Ammon's horn (tissue), 1 donor: Measurements from ENCODE around the gene KXD1.
"Not testable (repeated sequence)": the region's sequence is repeated elsewhere in the genome, so short reads cannot be mapped to it uniquely, and the experiment has no call there.

Experiments
- DNase-seq: peaks from one replicate; pipeline ENCODE4 v3.0.0-alpha.2; 2016; ENCODE audit warnings: low spot score

KXD1 gene, protein sequence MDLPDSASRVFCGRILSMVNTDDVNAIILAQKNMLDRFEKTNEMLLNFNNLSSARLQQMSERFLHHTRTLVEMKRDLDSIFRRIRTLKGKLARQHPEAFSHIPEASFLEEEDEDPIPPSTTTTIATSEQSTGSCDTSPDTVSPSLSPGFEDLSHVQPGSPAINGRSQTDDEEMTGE

DNA sequence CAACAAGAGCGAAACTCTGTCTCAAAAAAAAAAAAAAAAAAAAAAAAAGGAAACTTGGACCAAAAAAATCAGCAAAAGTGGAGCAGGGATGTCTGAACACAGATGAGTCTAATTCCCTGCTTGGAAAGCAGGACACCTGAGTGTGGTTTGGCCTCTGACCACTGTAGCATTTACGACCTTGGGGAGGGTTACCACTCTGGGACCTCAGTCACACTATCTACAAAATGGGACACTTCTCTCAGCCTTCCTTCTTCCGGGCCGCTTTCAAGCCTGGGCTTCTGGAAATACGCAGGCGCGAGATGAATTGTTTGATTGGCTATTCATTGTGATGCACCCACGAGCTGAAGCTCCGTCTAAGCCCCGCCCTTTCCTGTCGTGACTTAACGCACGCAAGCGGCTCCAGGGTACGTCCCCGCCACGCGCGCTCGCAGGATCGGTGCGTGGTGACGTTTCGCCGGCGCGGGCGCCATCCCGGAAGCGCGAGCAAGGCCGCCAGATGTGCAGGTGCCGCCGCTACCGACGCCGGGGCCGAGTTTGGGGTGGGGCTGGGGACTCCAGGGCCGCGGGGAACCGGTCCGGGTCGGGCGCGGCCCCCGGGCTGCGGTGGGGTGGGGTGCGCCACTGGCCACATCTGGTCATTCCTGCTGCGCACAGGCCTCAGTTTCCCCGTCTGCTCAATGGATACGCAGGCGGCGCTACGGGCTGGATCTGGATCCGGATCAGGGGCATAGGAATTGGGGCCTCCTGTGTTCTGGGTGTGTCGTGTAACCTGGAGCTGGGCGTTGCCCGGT lies at the start of gene KXD1:
KXD1 (plus strand) TSS at position 460 of the 791 bp plus-strand sequence. CDS start 4,187 bp downstream, outside the sequence.
- peak; percentile 99 for DNase-seq

DNA sequence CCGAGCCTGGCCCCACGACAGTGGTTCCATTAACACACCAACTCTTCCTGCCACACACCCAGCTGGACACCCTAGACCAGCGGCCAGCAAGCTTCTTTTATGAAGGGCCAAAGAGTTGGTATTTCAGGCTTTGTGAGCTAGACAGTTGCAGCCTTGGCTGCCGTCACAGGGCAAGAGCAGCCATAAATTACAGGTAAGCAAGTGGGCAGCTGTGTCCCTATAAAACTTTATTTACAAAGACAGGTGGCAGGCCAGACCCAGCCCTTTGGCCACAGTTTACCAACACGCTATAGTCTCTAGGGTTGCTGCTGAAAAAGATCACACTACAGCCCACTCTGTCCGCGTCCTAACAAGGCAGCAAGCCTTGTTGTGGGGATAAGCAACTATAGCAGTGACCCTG lies 49.1 kb upstream of the KXD1 start:
- no peak for DNase-seq

DNA sequence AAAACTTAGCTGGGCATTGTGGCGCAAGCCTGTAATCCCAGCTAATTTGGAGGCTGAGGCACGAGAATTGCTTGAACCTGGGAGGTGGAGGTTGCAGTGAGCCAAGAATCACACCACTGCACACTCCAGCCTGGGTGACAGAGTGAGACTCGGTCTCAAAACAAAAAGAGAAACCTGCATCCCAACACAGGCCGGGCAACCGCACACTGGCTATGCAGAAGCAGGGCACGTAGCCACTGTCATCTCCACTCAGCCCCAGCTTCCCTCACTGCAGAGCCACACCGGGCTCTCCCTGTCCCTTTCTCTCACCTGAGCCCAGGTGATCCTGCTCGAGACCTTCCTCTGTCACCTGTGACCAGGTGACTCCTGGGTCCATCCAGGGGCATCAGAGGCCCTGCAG lies 47.5 kb upstream of the KXD1 start:
- no peak for DNase-seq

DNA sequence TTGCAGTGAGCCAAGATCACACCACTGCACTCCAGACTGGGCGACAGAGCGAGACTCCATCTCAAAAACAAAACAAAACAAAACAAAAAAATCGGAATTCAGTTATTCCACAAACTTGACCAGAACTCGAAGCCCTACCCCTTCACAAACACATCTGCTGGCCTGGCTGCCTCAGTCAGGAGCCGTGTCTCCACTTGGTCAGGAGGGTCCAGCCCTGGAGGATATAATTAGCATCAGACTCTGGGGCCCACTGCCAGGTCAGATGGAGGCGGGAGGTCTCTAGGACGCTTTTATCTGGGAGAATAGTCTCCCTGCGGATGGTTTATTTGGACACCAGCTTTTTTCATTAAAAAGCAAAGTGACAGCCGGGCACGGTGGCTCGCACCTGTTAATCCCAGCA lies 43.8 kb upstream of the KXD1 start:
- DNase-seq, result no peak

DNA sequence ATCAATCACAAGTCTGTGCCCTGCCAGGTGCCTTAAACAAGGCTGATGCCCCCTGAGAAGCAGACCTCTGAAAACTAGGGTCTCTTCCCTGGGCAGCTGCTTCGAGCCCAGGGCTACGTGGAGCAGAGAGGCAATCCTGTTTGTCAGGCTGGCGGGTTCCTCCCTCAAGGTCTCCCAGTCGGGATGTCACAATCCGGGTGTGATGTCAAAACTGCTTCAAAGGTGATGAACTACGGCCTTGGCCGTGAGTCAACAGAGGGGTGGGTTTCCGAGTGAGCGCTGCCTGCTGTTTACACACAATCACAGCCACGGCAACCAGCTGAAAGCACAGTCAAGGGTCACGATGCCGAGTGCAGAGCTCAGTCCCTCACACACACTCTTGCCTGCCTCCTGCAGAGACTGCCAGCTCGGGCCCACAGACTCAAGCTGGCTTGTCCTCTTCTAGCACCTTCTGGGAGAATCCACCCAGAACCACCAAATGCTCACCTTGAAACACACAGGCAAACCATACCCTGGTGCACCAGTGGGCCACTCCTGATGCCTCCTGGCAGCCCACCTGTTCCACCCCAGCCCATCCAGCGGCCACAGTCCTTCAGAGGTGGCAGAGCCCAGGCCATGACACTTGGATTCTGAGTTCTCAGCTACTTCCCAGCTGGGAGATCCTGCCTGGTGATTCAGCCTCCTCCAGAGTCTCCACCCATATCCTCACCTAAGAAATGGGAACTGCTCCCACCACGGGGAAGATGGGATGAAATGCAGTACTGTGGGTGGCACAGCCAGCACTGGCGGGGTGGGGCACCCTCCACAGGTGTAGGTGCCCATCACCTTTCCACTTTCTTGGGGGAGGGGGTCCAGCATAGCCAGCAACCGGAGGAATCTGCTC lies 42.6 kb upstream of the KXD1 start:
- no peak for DNase-seq

DNA sequence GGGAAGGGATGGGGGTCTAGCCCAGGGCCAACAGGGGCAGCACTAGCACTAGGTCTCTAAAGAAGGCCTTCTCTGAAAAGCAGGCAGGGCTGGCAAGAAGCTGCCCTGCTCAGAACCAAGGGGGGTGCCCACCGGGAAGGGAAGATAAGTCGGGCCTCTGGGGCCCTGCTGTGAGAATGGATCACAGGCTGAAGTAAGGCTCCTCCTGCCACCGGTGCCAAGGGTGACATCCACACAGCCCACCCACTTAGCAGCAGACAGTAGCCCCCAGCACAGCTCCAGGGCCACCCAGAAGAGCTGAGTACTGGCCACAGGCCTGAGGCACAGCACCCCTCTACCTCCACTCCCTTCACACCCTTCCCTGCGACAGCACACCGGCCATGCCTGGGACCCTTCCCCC lies 41.7 kb upstream of the KXD1 start:
- no peak for DNase-seq

DNA sequence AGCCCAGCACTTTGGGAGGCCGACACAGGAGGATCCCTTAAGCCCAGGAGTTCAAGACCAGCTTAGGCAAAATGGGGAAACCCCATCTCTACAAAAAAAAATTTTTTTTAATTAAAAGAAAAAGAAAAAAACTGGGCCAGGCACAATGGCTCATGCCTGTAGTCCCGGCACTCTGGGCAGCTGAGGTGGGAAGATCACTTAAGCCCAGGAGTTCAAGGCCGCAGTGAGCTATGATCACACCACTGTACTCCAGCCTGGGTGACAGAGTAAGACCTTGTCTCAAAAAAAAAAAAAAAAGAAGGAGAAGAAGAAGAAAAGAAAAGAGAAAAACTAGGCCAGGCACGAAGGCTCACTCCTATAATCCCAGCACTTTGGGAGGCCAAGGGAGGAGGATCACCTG lies 40.1 kb upstream of the KXD1 start:
- DNase-seq, result no peak

DNA sequence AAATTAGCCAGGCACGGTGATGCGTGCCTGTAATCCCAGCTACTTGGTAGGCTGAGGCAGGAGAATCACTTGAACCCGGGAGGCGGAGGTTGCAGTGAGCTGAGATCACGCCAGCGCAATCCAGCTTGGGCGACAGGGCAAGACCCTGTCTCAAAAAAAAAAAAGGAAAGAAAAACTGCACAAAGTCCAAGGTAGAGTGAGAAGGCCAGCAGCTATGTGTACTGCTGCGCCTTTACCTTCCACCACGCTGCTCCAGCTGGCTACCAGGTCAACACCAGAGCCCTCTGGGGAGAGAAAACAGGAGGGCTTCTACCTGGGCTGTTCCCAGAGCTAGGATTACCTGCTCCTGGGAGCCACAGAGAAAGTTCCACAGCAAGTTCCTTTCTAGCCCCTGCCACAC lies 39.0 kb upstream of the KXD1 start:
- no peak for DNase-seq

DNA sequence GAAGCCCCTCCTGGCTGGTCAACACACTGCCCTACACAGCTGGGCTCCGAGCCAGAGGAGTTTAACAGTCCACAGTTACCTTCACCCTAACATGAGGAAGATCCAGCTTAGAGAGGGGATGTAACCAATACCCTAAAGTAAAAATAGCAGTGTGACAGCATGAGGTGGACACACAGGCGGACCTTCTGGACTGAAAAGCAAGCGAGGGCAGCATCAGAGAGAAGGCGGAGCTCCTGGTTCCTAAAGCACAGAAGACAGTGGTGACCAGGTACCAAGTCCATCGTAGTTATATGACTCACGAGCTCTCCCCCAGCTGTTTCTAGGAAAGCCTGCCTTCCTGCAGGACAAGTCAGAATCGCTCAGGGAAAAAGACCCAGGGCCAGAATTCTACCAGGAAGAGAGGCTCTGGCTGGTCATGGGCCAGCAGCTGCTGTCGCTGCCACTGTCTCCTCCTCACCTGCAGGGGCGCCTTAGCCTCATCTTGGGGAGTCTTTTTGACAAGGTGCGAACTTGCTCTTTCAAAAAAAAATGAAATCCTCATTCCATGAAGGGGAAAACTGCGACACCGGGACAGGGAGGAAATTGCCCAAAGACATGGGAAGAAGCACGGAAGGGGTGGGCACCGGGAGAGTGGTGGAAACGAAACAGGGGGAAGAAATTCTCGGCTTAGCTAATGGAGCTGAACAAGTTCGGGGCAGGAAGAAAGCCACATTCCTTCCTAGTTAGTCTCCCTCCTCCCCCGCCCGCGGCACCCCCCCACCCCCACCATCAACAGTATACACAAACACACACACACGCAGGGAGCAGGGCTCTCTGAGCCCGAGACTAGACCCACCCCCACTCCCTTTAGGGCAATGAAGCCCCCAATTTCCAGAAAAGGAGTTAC lies 37.5 kb upstream of the KXD1 start:
- no peak for DNase-seq

DNA sequence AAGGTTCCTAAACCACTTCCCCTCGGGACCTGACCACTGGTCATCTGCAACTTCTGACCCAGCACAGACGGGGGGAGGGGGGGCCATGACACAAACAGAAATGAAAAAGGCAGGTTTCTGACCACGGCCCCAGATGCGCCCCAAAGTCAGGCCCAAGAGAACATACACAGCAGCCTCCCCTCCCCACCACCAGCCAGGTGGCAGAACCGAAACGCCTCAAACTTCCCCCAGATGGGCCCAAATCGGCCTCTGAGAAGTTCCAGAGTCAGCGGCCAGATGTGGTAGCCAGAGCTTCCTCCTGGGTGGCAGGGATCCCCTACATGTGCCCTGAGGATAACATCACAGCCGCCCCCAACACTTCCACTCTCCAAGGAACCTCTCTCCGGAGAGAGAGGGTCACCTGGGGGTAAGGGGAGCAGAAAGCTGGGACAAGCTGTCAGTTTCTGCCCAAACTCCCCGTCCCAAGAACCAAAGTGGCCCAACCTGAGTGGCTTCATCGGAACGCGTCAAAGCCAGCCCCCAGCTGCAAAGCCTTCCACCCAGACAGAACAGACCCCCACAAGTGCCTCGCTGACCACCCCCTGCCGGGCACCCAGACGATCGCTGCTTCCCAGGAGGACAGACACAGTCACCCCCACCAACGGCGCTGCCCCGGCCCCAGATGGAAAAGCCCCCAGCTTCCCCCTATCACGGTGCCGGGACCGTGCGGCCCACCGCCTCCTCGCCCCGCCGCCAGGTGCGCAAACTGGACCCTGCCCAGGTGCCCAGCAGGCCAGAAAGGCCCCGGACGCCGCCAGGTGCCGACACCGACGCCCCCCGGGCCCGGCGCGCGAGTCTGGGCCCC lies 36.6 kb upstream of the KXD1 start:
- DNase-seq, result no peak

DNA sequence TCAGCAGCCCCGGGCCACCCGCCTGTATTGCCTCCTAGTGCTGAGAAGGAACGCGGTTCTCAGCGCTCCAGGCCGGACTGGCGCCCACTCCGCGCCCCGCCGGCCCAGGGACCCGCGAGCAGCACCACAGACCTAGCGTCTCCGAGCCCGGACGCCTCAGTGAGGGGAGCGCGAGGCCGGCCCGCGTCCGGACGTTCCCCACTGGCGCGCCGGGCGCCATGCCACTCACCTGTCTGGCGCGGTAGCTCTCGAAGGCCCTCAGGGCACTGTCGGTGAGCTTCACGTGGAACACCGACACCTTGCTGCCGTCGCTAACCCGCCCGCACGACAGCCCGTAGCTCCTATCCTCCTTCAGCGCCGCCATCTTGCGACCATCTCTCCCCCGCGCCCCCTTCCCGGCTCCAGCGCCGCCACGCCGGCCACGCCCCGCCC lies 36.0 kb upstream of the KXD1 start, which contains the start of gene ELL:
ELL (minus strand) TSS at position 379 of the 432 bp plus-strand sequence; CDS start at position 364, 15 bp downstream.
- DNase-seq, result no peak

DNA sequence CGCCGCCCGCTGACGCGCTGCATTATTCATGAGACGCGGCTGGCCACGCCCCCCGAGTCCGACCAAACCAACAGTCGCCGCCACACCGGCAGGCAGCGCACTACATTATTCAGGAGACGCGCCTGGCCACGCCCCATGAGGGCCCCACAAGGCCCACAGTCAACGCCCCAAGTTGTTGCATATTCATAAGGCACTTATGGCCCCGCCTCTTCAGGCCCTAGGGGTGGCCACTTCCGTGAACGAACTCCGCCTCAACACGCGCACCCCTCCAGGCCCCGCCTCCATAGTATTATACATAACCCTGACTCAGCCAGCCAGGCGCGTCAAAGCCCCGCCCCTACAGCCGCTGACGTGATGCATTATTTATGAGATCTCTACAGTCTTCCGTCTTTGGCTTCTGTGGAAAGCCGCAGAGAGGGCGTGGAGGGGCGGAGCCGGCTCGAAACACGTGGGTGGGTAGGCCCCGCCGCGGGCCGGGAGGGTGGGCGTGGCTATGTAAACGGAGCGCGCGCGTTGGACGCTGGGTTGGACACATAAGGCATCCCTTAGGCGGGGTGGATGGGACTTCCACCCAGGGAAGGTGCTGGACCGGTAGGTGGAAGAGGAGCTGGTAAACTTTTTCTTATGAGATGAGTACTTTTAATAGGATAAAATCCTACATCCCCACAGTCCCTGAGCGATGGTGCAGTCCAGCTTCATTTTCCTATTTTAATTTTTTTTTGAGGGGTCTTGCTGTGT lies 35.4 kb upstream of the KXD1 start:
- peak; percentile 100 for DNase-seq

DNA sequence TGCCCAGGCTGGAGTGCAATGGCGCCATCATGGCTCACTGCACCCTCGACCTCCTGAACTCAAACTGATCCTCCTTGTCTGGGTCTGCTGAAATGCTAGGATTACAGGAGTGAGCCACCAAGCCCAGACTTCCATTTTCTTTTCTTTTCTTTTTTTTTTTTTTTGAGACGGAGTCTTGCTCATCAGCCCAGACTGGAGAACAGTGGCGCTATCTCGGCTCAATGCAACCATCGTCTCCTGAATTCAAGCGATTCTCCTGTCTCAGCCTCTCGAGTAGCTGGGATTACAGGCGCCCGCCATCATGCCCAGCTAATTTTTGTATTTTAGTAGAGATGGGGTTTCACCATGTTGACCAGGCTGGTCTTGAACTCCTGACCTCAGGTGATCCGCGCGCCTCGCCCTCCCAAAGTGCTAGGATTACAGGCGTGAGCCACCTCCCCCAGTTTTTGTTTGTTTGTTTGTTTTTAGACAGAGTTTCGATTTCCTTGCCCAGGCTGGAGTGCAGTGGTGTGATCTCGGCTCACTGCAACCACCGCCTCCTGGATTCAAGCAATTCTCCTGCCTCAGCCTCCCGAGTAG lies 34.7 kb upstream of the KXD1 start:
- DNase-seq, result not testable (repeated sequence)

DNA sequence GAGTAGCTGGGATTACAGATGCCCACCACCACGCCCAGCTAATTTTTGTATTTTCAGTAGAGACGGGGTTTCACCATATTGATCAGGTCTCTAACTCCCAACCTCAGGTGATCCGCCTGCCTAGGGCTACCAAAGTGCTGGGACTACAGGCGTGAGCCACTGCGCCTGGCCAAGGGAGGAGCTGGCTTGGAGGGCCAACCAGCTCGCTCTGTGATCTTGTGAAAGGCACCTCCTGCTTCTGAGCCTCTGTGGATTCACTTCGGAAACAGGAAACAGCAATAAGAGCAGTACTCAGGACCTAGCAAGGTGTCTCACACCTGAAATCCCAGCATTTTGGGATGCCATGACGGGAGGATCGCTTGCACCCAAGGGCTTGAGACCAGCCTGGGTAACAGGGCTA lies 33.8 kb upstream of the KXD1 start:
- DNase-seq, result no peak

DNA sequence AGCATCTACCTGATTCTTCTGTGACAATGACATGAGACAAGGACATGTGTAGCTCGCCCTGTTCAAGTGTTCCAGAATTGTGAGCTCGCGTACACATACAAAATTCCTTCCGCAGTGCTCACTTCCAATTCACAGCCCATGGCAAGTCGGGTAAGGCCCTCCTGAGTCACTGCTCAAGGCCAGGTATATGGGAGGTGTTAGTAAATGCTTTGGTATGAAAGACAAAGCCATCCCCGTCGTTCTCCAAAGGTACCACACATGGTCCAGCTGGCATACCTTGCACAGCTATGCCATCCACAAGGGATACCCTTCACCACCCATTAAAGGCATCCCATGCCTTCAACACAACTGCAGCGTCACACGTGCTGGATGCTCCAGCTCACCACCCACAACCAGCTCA lies 31.4 kb upstream of the KXD1 start:
- DNase-seq, result no peak

DNA sequence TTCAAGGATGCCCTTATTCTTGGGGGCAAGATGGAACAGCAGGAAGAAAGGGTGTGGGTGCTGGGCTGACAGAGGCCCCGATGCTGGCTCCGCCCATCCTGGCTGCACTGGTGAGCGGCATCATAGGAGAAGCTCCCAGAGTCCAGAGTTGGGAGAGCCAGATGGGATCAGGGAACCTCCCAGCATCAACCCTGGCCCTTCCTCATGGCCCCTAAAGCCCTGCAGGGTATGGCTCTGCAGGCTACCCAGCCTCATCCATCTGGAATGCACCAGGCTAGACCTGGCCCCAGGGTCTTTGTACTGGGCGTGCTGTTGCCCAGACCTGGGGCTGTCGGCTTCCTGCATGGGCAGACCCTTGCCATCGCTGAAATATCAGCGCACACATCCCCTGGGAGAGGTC lies 27.9 kb upstream of the KXD1 start:
- DNase-seq, result no peak

DNA sequence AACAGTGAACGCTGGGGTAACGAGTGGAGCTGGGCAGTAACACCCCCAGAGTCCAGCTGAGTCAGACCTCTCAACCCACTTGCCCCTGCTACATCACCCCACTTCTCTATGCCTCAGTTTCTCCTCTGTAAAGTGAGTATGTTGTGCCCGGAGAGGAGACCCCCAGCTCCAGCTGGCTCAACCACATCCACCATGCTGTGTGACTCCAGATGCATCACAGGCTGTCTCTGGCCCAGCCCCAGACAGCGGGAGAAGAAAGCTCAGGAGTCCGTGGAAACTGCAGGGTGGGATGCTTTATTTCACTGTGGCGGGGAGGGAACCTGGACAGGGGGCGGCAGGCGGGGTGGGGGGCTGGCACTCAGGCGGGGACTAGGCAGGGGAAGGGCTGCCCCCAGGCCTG lies 26.2 kb upstream of the KXD1 start:
- DNase-seq, result no peak

DNA sequence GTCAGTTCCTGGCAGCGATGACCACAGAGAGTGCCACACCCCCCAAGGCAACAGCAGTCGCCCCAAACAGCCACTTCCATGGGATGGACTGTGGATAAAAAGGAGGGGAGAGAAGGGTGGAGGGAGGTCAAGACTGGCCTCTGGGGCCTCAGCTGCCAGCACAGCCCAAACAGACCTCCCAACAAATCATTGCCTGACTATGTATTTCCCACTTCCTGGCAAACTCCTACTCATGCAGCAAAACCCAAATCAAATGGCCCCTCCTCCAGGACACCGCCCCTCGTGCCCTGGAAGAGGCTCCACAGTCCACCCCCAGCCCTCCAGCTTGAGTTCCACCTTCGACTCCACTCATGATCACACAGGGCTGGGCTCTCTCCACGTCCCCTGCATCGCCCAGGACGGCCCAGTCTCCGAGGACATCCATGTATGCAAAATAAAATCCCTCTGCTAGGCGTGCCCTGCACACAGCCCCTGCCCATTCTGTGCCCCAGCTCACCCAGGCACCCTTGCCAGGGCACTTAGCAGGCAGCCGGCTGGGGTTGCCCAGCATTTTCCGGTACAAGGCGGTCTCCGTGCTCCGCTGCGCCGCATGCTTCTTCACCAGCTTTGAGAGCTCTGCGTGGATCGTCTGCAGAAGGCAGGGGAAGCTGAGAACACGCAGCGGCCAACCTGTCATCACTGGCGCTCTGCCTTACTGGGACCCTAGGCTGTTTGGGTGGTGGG lies 25.3 kb upstream of the KXD1 start:
- DNase-seq, result no peak

DNA sequence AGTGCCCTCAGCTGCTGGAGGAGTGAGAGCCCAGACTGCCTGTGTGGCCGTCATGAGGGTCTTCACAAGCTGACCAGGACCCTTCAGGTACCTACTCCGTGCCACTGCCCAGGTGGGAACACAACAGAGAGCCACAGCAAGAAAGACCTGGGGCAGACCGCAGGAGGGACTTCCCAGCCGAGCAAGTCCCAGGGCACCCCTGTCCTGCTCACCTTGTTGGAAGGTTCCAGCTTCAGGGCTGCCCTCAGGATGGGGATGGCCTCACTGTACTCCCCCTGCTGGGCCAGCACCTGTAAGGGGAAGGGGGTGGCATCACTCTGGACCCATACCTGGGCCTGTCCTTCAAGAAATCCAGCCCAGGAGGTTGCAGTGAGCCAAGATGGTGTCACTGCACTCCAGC lies 24.6 kb upstream of the KXD1 start:
- DNase-seq, result no peak
